Hepatocyte (in vitro differentiated cells): ENCODE measurements around the gene SLC7A4.

ENCODE experiments used
- CTCF ChIP-seq: fragments of 200-600 bp; sonication (generic); IDR thresholded peaks from 2 replicates; pipeline ENCODE4 v1.5.1; 2016; ENCODE audit warnings: antibody characterized with exemption, mild to moderate bottlenecking; ENCODE audit not compliant: poor library complexity
- EZH2 ChIP-seq: fragments of 200-600 bp; sonication (generic); IDR thresholded peaks from 2 replicates; pipeline ENCODE4 v1.6.1; 2016; ENCODE audit warnings: antibody characterized with exemption, mild to moderate bottlenecking, borderline replicate concordance
- EZH2phosphoT487 ChIP-seq: fragments of 200-600 bp; sonication (generic); IDR thresholded peaks from one replicate; pipeline ENCODE4 v1.6.1; 2018; ENCODE audit warnings: antibody characterized with exemption, mild to moderate bottlenecking, low read depth, moderate library complexity; ENCODE audit not compliant: unreplicated experiment, severe bottlenecking

DNA sequence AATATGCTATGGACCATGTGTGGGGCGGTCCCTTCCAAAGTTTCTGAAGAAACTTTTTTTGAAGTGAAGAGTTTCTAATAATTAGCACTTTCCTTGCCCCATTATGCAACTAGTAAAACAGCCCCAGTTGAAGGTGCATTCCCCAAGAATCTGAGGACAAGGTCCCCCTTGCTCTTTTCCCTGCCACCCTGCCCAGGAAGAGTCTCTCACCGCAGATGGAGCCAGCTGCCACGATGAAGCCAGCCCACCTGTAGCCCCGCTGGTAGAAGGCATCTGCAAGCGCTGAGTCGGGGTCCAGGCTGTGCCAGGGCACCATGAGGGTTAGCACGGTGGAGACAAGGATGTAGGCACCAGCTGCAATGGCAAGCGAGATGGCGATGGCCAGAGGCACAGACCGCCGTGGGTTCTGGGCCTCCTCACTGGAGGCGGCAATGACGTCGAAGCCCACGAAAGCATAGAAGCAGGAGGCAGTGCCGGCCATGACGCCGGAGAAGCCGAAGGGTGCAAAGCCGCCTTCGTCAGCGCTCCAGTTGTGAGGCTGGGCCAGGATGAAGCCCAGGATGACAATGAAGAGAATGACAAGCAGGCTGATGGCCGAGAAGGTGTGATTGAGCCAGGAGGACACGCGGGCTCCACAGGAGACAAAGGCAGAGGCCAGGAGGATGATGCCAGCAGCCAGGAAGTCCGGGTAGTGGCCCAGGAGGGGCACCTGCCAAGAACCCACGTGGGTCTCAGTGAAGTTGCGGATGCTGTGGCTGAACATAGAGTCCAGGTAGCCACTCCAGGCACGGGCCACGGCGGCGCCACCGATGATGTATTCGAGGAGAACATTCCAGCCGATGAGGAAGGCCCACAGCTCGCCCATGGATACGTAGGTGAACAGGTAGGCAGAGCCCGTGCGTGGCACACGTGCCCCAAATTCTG is 1.5 kb downstream of the SLC7A4 start:
- TF ChIP-seq CTCF (no peak), EZH2phosphoT487 (no peak), EZH2 (no peak)
